Measurements from ENCODE around the gene SMIM23.
"Not testable (repeated sequence)": the region's sequence is repeated elsewhere in the genome, so short reads cannot be mapped to it uniquely, and the experiment has no call there.

SMIM23 gene

GRCh38 chr5:171773106-171773505 lies 12.5 kb upstream of the SMIM23 start:
- DNase-seq (ENCODE audit: low spot score), result no peak

- DNase-seq (ENCODE audit: low spot score), result no peak
These were observed 11.2 kb upstream of the SMIM23 start for GRCh38 chr5:171774418-171774817.

- DNase-seq (ENCODE audit: low spot score), result no peak
These were observed 9.4 kb upstream of the SMIM23 start for GRCh38 chr5:171776213-171776612.

- DNase-seq (ENCODE audit: low spot score), result no peak
These were observed 8.6 kb upstream of the SMIM23 start for GRCh38 chr5:171776770-171777759.

GRCh38 chr5:171781744-171782143 lies 3.9 kb upstream of the SMIM23 start:
- not testable (repeated sequence) for DNase-seq (ENCODE audit: low spot score)

- DNase-seq (ENCODE audit: low spot score), result no peak
These were observed 3.2 kb upstream of the SMIM23 start for GRCh38 chr5:171782332-171782966.

GRCh38 chr5:171783051-171783450 lies 2.6 kb upstream of the SMIM23 start:
- no peak for DNase-seq (ENCODE audit: low spot score)

- no peak for DNase-seq (ENCODE audit: low spot score)
These were observed 3.7 kb downstream of the SMIM23 start for GRCh38 chr5:171789353-171789752.

GRCh38 chr5:171790408-171790807 lies 4.8 kb downstream of the SMIM23 start:
- DNase-seq (ENCODE audit: low spot score), result no peak

- DNase-seq (ENCODE audit: low spot score), result no peak
These were observed 8.9 kb downstream of the SMIM23 start for GRCh38 chr5:171794470-171794960.

GRCh38 chr5:171795381-171795780 lies 9.8 kb downstream of the SMIM23 start:
- DNase-seq (ENCODE audit: low spot score), result no peak

- no peak for DNase-seq (ENCODE audit: low spot score)
These were observed 10.8 kb downstream of the SMIM23 start for GRCh38 chr5:171796436-171796835.

- DNase-seq (ENCODE audit: low spot score), result no peak
These were observed 11.9 kb downstream of the SMIM23 start for GRCh38 chr5:171797543-171797942.

GRCh38 chr5:171798418-171798817 lies 12.8 kb downstream of the SMIM23 start:
- no peak for DNase-seq (ENCODE audit: low spot score)

GRCh38 chr5:171801839-171802238 lies 16.2 kb downstream of the SMIM23 start:
- DNase-seq (ENCODE audit: low spot score), result no peak

- no peak for DNase-seq (ENCODE audit: low spot score)
These were observed 20.1 kb downstream of the SMIM23 start for GRCh38 chr5:171805746-171806145.

- no peak for DNase-seq (ENCODE audit: low spot score)
These were observed 21.5 kb downstream of the SMIM23 start for GRCh38 chr5:171806976-171807747.

GRCh38 chr5:171808453-171808852 lies 22.8 kb downstream of the SMIM23 start:
- DNase-seq (ENCODE audit: low spot score), result no peak

GRCh38 chr5:171808951-171809350 lies 23.3 kb downstream of the SMIM23 start:
- DNase-seq (ENCODE audit: low spot score), result no peak

- no peak for DNase-seq (ENCODE audit: low spot score)
These were observed 24.6 kb downstream of the SMIM23 start for GRCh38 chr5:171810227-171810626.

- no peak for DNase-seq (ENCODE audit: low spot score)
These were observed 27.7 kb downstream of the SMIM23 start for GRCh38 chr5:171813270-171813669.

GRCh38 chr5:171813813-171814490 lies 28.3 kb downstream of the SMIM23 start:
- no peak for DNase-seq (ENCODE audit: low spot score)
